Vagina (tissue), 2 donors: ENCODE results near the gene SPTLC3.

Experiments used
- CTCF ChIP-seq, 3 experiments: fragments of 450-650 bp in 2 of 3; fragments of 200-600 bp in 1 of 3; sonication (generic) in 1 of 3; IDR thresholded peaks; one replicate each; pipeline ENCODE4 v1.5.1; 2017 to 2019; ENCODE audit warnings: antibody characterized with exemption in 3 of 3, mild to moderate bottlenecking in 2 of 3, moderate library complexity in 2 of 3
- POLR2A ChIP-seq, 2 donors: fragments of 450-650 bp; IDR thresholded peaks; one replicate each; pipeline ENCODE4 v1.6.1; 2017; ENCODE audit warnings: antibody characterized with exemption in 2 of 2, mild to moderate bottlenecking in 2 of 2, moderate library complexity in 2 of 2

- no peak for TF ChIP-seq CTCF (IDR thresholded peaks at IDR 0.05)
- TF ChIP-seq POLR2A (IDR thresholded peaks at IDR 0.05) = no peak
Observed at GRCh38 chr20:13147071-13147963, 138.5 kb downstream of the SPTLC3 start.
